HepG2 (cell line): Measurements from ENCODE around the gene CHAF1A. TPM values are rescaled to one million over a fixed set of nuclear protein-coding genes. Genes with fewer than 3 reads are reported as not detected.

Experiments used
- AFF4 ChIP-seq: sonication (generic); formaldehyde crosslinking; IDR thresholded peaks from 2 replicates; pipeline ENCODE4 v1.4.0; 2020; ENCODE audit warnings: missing genetic modification reagents
- ATRX ChIP-seq: sonication (generic); formaldehyde crosslinking; IDR thresholded peaks from 2 replicates; pipeline ENCODE4 v1.4.0; 2020; ENCODE audit warnings: missing genetic modification reagents, borderline replicate concordance
- CSRNP1 ChIP-seq: sonication (generic); formaldehyde crosslinking; IDR thresholded peaks from 2 replicates; pipeline ENCODE4 v1.8.1; 2023; ENCODE audit warnings: mild to moderate bottlenecking, missing genetic modification reagents
- DZIP1 ChIP-seq: sonication (generic); formaldehyde crosslinking; IDR thresholded peaks from 2 replicates; pipeline ENCODE4 v1.5.0; 2020; ENCODE audit warnings: mild to moderate bottlenecking, missing genetic modification reagents
- E2F2 ChIP-seq: sonication (generic); formaldehyde crosslinking; IDR thresholded peaks from 2 replicates; pipeline ENCODE4 v1.4.0; 2020; ENCODE audit warnings: missing genetic modification reagents, borderline replicate concordance
- GATAD2A ChIP-seq: IDR thresholded peaks from 2 replicates; pipeline ENCODE4 v1.6.1; 2016
- HNF1B ChIP-seq: sonication (generic); formaldehyde crosslinking; IDR thresholded peaks from 2 replicates; pipeline ENCODE4 v1.5.1; 2020; ENCODE audit warnings: mild to moderate bottlenecking, moderate library complexity, missing genetic modification reagents
- JUNB ChIP-seq: sonication (generic); formaldehyde crosslinking; IDR thresholded peaks from 2 replicates; pipeline ENCODE4 v1.8.0; 2022; ENCODE audit warnings: missing genetic modification reagents, mild to moderate bottlenecking, borderline replicate concordance
- MBNL3 ChIP-seq: fragments of 250-450 bp; sonication (Bioruptor Pico); conservative IDR thresholded peaks from 2 replicates; pipeline ENCODE4 v1.8.0; 2022; ENCODE audit warnings: mild to moderate bottlenecking, inconsistent platforms
- PTBP1 ChIP-seq: fragments of 200-400 bp; formaldehyde crosslinking; IDR thresholded peaks from 2 replicates; pipeline ENCODE4 v1.6.1; 2018; ENCODE audit warnings: low read length, low read depth; ENCODE audit not compliant: poor library complexity, severe bottlenecking
- RBM22 ChIP-seq: fragments of 200-400 bp; formaldehyde crosslinking; optimal IDR thresholded peaks from 2 replicates; pipeline ENCODE3; 2017; ENCODE audit warnings: mild to moderate bottlenecking, low read length, moderate library complexity
- SAP130 ChIP-seq: IDR thresholded peaks from 2 replicates; pipeline ENCODE4 v1.6.1; 2016; ENCODE audit warnings: low read depth
- SP1 ChIP-seq, 2 experiments: fragments of 450-650 bp in 1 of 2; sonication (generic) in 1 of 2; formaldehyde crosslinking in 1 of 2; IDR thresholded peaks; 2 replicates each; pipeline versions ENCODE4 v1.4.0 to v1.6.1; 2016 to 2020; ENCODE audit warnings: missing genetic modification reagents in 1 of 2
- TSC22D2 ChIP-seq: sonication (generic); formaldehyde crosslinking; IDR thresholded peaks from 2 replicates; pipeline ENCODE4 v1.5.1; 2020; ENCODE audit warnings: missing genetic modification reagents, mild to moderate bottlenecking, borderline replicate concordance
- ZNF432 ChIP-seq: sonication (generic); formaldehyde crosslinking; IDR thresholded peaks from 2 replicates; pipeline ENCODE4 v1.5.0; 2020; ENCODE audit warnings: missing genetic modification reagents, mild to moderate bottlenecking, borderline replicate concordance
- ZNF577 ChIP-seq: sonication (generic); formaldehyde crosslinking; IDR thresholded peaks from 2 replicates; pipeline ENCODE4 v1.4.0; 2020; ENCODE audit warnings: mild to moderate bottlenecking, low read depth, missing genetic modification reagents, borderline replicate concordance
- ZSCAN20 ChIP-seq: sonication (generic); formaldehyde crosslinking; IDR thresholded peaks from 2 replicates; pipeline ENCODE4 v1.4.0; 2020; ENCODE audit warnings: missing genetic modification reagents, mild to moderate bottlenecking, borderline replicate concordance
- polyA plus RNA-seq, 8 experiments: library from polyadenylated mRNA; depleted of rRNA in 3 of 8; stranded (reverse) in 7 of 8; unstranded in 1 of 8; fragments of >200 nt; fragmentation: Illumina TruSeq in 4 of 8; extraction: Trizol in 4 of 8; gene quantifications; 2 replicates each; pipeline versions ENCODE4 v1.2.1 to v1.2.3, GENCODE V29; 2011 to 2016; ENCODE audit warnings: low read depth in 4 of 8, missing spikeins in 1 of 8, mixed read lengths in 1 of 8; ENCODE audit not compliant: insufficient read depth in 1 of 8
- total RNA-seq, 5 experiments: library from RNA; depleted of rRNA; stranded (reverse); fragments of >200 nt; fragmentation: Illumina TruSeq; extraction: Trizol; gene quantifications; 2 replicates each; pipeline ENCODE4 v1.2.3, GENCODE V29; 2016; ENCODE audit warnings: low read depth in 1 of 5

Gene CHAF1A
- total and polyA plus RNA-seq, 2 of the 13 experiments (the other 11 are each of a cell fraction or from before 2014, with no cell fraction given): 11.0 to 34.8 TPM

GRCh38 chr19:4457654-4458395 lies 55.4 kb downstream of the CHAF1A start, which contains the start of gene UBXN6 (continued):
- TF ChIP-seq AFF4 (CRISPR knock-in tag): no peak
- TF ChIP-seq ZNF577 (CRISPR knock-in tag): no peak
- TF ChIP-seq RBM22: peak; percentile 98
- TF ChIP-seq SP1 (IDR thresholded peaks at IDR 0.05): no peak
- peak; percentile 57; the same call in 1 of the 2 replicates for TF ChIP-seq SP1 (CRISPR knock-in tag; IDR thresholded peaks at IDR 0.05)
- no peak for TF ChIP-seq ZSCAN20
- peak; percentile 56; the same call in 1 of the 2 replicates for TF ChIP-seq GATAD2A (CRISPR knock-in tag)
- TF ChIP-seq TSC22D2: peak; percentile 61; the same call in 1 of the 2 replicates
- TF ChIP-seq ATRX (CRISPR knock-in tag): no peak
- TF ChIP-seq HNF1B (CRISPR knock-in tag): peak; percentile 54; the same call in 1 of the 2 replicates
- no peak for TF ChIP-seq MBNL3 (CRISPR knock-in tag)
- no peak for TF ChIP-seq ZNF432 (CRISPR knock-in tag)
- no peak for TF ChIP-seq JUNB (CRISPR knock-in tag)
- peak; percentile 99 for TF ChIP-seq PTBP1
- peak; percentile 97 for TF ChIP-seq SAP130 (CRISPR knock-in tag)
- TF ChIP-seq E2F2 (CRISPR knock-in tag): no peak
- TF ChIP-seq DZIP1 (CRISPR knock-in tag): no peak
- TF ChIP-seq CSRNP1: no peak
